H1 (cell line): ENCODE results near the gene SPEM3. TPM values are rescaled to one million over a fixed set of nuclear protein-coding genes. Genes with fewer than 3 reads are reported as not detected.

Experiments used
- CTCF ChIA-PET: fragments of 300-600 bp; sonication (Branson Sonifier 250); formaldehyde crosslinking; loops from one replicate; lab custom pipeline; 2021; ENCODE audit not compliant: partially characterized antibody; lab: Charles Lee
- POLR2A ChIA-PET: fragments of 300-600 bp; sonication (Branson Sonifier 250); formaldehyde crosslinking; loops from one replicate; lab custom pipeline; 2021; ENCODE audit warnings: inconsistent platforms; ENCODE audit not compliant: partially characterized antibody; lab: Charles Lee
- DNase-seq, 2 experiments: peaks; one replicate each; pipeline versions ENCODE4 v3.0.0 to v3.0.0-alpha.2; 2010 to 2022; ENCODE audit warnings: low spot score in 2 of 2, low read depth in 1 of 2, mixed read lengths in 1 of 2
- FAIRE-seq: peaks from 2 replicates; lab custom pipeline; 2011; peaks lifted over from hg19 to GRCh38; lab: Jason Lieb, UNC
- H2AFZ ChIP-seq: 2 replicates; pipeline ENCODE4 v1.8.1; 2012; ENCODE audit warnings: low read length, inconsistent platforms
- H2AK5ac ChIP-seq: 2 replicates; pipeline ENCODE4 v1.6.1; 2013; ENCODE audit warnings: low read depth, low read length
- H2BK120ac ChIP-seq: replicated peaks from 2 replicates; pipeline ENCODE3; 2013; ENCODE audit warnings: low read depth, low read length, inconsistent platforms
- H2BK12ac ChIP-seq: 2 replicates; pipeline ENCODE4 v1.6.1; 2013; ENCODE audit warnings: low read depth, low read length
- H2BK15ac ChIP-seq: 2 replicates; pipeline ENCODE4 v1.6.1; 2013; ENCODE audit warnings: low read length
- H2BK20ac ChIP-seq: 2 replicates; pipeline ENCODE4 v1.6.1; 2013; ENCODE audit warnings: low read length
- H2BK5ac ChIP-seq: 2 replicates; pipeline ENCODE4 v1.6.1; 2013; ENCODE audit warnings: low read depth, low read length
- H3K14ac ChIP-seq: 2 replicates; pipeline ENCODE4 v1.6.1; 2013; ENCODE audit warnings: inconsistent platforms; ENCODE audit not compliant: insufficient read length
- H3K18ac ChIP-seq: 2 replicates; pipeline ENCODE4 v1.6.1; 2013; ENCODE audit warnings: low read length; ENCODE audit errors: extremely low read depth
- H3K23ac ChIP-seq: 2 replicates; pipeline ENCODE4 v1.6.1; 2013; ENCODE audit warnings: inconsistent platforms; ENCODE audit not compliant: insufficient read length
- H3K23me2 ChIP-seq: 2 replicates; pipeline ENCODE4 v1.6.1; 2013; ENCODE audit warnings: low read depth, low read length
- H3K27ac ChIP-seq: 2 replicates; pipeline ENCODE4 v1.6.1; 2011; ENCODE audit warnings: low read depth, low read length, inconsistent platforms
- H3K27me3 ChIP-seq, 4 experiments: replicated peaks in 1 of 4; 1 replicate in 1 of 4; 2 replicates in 3 of 4; pipeline versions ENCODE4 v1.6.1 to v1.8.1; 2011 to 2013; ENCODE audit warnings: low read length in 3 of 4, mild to moderate bottlenecking in 3 of 4, inconsistent platforms in 2 of 4, mixed read lengths in 2 of 4, moderate library complexity in 1 of 4; ENCODE audit not compliant: control insufficient read depth in 3 of 4, insufficient read depth in 3 of 4; ENCODE audit errors: extremely low read depth in 1 of 4
- H3K36me3 ChIP-seq, 4 experiments: 2 replicates each; pipeline versions ENCODE4 v1.6.1 to v1.8.1; 2011 to 2013; ENCODE audit warnings: mild to moderate bottlenecking in 4 of 4, low read length in 3 of 4, moderate library complexity in 2 of 4, control low read depth in 1 of 4, inconsistent platforms in 1 of 4; ENCODE audit not compliant: insufficient read depth in 4 of 4, control insufficient read depth in 2 of 4
- H3K4ac ChIP-seq: replicated peaks from 2 replicates; pipeline ENCODE3; 2013; ENCODE audit warnings: low read length, low read depth, mixed read lengths, inconsistent platforms; ENCODE audit not compliant: insufficient read length
- H3K4me1 ChIP-seq, 4 experiments: replicated peaks in 1 of 4; 1 replicate in 1 of 4; 2 replicates in 3 of 4; pipeline versions ENCODE4 v1.6.1 to v1.8.1; 2011 to 2013; ENCODE audit warnings: low read length in 3 of 4, inconsistent platforms in 2 of 4, mixed read lengths in 1 of 4; ENCODE audit not compliant: insufficient read depth in 4 of 4, control insufficient read depth in 3 of 4
- H3K4me2 ChIP-seq, 2 experiments: 2 replicates each; pipeline versions ENCODE4 v1.6.1 to v1.8.1; 2011 to 2013; ENCODE audit warnings: low read depth in 2 of 2, low read length in 2 of 2, control low read depth in 1 of 2, inconsistent platforms in 1 of 2, mild to moderate bottlenecking in 1 of 2; ENCODE audit not compliant: insufficient read depth in 1 of 2
- H3K4me3 ChIP-seq, 4 experiments: fragments of 200-600, 300-600 bp in 1 of 4; sonication (generic), shearing (Covaris generic), sonication (Bioruptor Twin) in 1 of 4; 2 replicates each; pipeline versions ENCODE4 v1.5.1 to v1.8.1; 2011 to 2016; ENCODE audit warnings: low read length in 4 of 4, low read depth in 3 of 4, control low read depth in 2 of 4, inconsistent platforms in 2 of 4, mild to moderate bottlenecking in 2 of 4, mixed read lengths in 1 of 4, moderate library complexity in 1 of 4; ENCODE audit not compliant: insufficient read depth in 2 of 4; ENCODE audit errors: extremely low read depth in 1 of 4
- H3K56ac ChIP-seq: replicated peaks from 2 replicates; pipeline ENCODE3; 2013; ENCODE audit warnings: low read depth, mild to moderate bottlenecking, mixed read lengths, low read length, inconsistent platforms; ENCODE audit not compliant: insufficient read length
- H3K79me1 ChIP-seq: 2 replicates; pipeline ENCODE4 v1.6.1; 2013; ENCODE audit warnings: low read depth, low read length, control low read depth
- H3K79me2 ChIP-seq, 2 experiments: 2 replicates each; pipeline versions ENCODE4 v1.6.1 to v1.8.1; 2012 to 2013; ENCODE audit warnings: low read length in 2 of 2, mild to moderate bottlenecking in 2 of 2, inconsistent platforms in 1 of 2; ENCODE audit not compliant: insufficient read depth in 2 of 2, control insufficient read depth in 1 of 2
- H3K9ac ChIP-seq, 4 experiments: replicated peaks in 1 of 4; 1 replicate in 1 of 4; 2 replicates in 3 of 4; pipeline versions ENCODE4 v1.6.1 to v1.8.1; 2011 to 2013; ENCODE audit warnings: low read depth in 3 of 4, low read length in 3 of 4, control low read depth in 2 of 4, mild to moderate bottlenecking in 2 of 4, moderate library complexity in 2 of 4, inconsistent platforms in 1 of 4; ENCODE audit errors: extremely low read depth in 1 of 4
- H3K9me3 ChIP-seq, 2 experiments: 2 replicates each; pipeline versions ENCODE4 v1.6.1 to v1.8.1; 2012 to 2013; ENCODE audit warnings: mild to moderate bottlenecking in 2 of 2, moderate library complexity in 2 of 2, control low read depth in 1 of 2, inconsistent platforms in 1 of 2, low read depth in 1 of 2, low read length in 1 of 2, mixed read lengths in 1 of 2; ENCODE audit not compliant: insufficient read depth in 2 of 2
- H4K20me1 ChIP-seq, 2 experiments: replicated peaks in 1 of 2; 2 replicates each; pipeline versions ENCODE3 to v1.8.1; 2011 to 2013; ENCODE audit warnings: inconsistent platforms in 2 of 2, low read length in 2 of 2, mild to moderate bottlenecking in 1 of 2; ENCODE audit not compliant: insufficient read depth in 2 of 2, control insufficient read depth in 1 of 2
- H4K5ac ChIP-seq: 2 replicates; pipeline ENCODE4 v1.6.1; 2013; ENCODE audit warnings: low read length, low read depth, mixed read lengths, inconsistent platforms; ENCODE audit not compliant: insufficient read length
- H4K8ac ChIP-seq: 2 replicates; pipeline ENCODE4 v1.8.0; 2013; ENCODE audit warnings: mild to moderate bottlenecking, moderate library complexity, low read length, inconsistent platforms; ENCODE audit not compliant: insufficient read depth; ENCODE audit errors: extremely low read depth
- H4K91ac ChIP-seq: replicated peaks from 2 replicates; pipeline ENCODE3; 2013; ENCODE audit warnings: low read length, mixed read lengths, inconsistent platforms; ENCODE audit not compliant: insufficient read length
- CHD1 ChIP-seq: IDR thresholded peaks from 2 replicates; pipeline ENCODE4 v1.6.1; 2012; ENCODE audit warnings: low read depth, low read length, improper control_type of control experiment
- FOSL1 ChIP-seq: IDR thresholded peaks from 2 replicates; pipeline ENCODE4 v1.6.1; 2011; ENCODE audit warnings: mild to moderate bottlenecking, low read depth, low read length, moderate library complexity; ENCODE audit not compliant: insufficient read depth
- KDM5A ChIP-seq: fragments of 200-600 bp; IDR thresholded peaks from 2 replicates; pipeline ENCODE4 v1.7.1; 2012; ENCODE audit warnings: mild to moderate bottlenecking, low read length, inconsistent platforms, mixed read lengths
- WGBS, 2 experiments: shearing (Covaris generic) in 1 of 2; methylation state at CpG; one replicate each; pipeline versions ENCODE4 v1.1.6 to v1.1.7; 2013 to 2015; ENCODE audit warnings: low lambda C conversion rate in 2 of 2, mixed read lengths in 2 of 2, inconsistent platforms in 1 of 2, low coverage in 1 of 2, missing lambda C conversion rate in 1 of 2; ENCODE audit not compliant: insufficient replicate concordance in 2 of 2, insufficient coverage in 1 of 2, insufficient read length in 1 of 2; ENCODE audit errors: extremely low coverage in 1 of 2, missing lambda C conversion rate in 1 of 2; 5-methylcytosine and 5-hydroxymethylcytosine counted together
- polyA plus RNA-seq, 7 experiments: library from polyadenylated mRNA; depleted of rRNA in 3 of 7; stranded (reverse) in 5 of 7; unstranded in 2 of 7; fragments of >200 nt in 5 of 7; fragments of 200-250 nt in 2 of 7; gene quantifications; 1 replicate in 5 of 7; 2 replicates in 1 of 7; 4 replicates in 1 of 7; pipeline versions ENCODE4 v1.2.1 to v1.2.3, GENCODE V29; 2011 to 2013; ENCODE audit warnings: missing spikeins in 2 of 7, mixed read lengths in 2 of 7
- total RNA-seq: library from RNA; stranded (reverse); fragmentation: NEBNext Ultra II Directional; extraction: Animal tissue kit (Norgen Biotek cat#: 25700); gene quantifications from 2 replicates; pipeline ENCODE4 v1.2.1, GENCODE V29; 2021

Gene SPEM3
- total and polyA plus RNA-seq, 2 of the 8 experiments (the other 6 are each of a cell fraction or from before 2014, with no cell fraction given): 0.02 TPM; not detected in 1

DNA sequence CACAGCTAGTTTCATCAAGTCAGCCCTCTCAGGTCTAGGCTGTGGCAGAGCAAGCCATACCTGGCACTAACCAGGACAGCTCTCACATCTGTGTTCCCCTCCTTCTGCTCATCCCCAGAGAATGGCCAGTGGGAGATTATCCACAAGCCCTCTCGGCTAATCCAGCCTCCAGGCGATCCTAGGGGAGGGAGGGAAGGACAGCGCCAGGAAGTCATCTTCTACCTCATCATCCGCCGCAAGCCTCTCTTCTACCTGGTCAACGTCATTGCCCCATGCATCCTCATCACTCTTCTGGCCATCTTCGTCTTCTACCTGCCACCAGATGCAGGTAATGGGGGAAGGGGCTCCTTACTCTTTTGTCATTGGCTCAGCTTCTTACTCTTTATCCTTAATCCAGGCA, 19.8 kb downstream of the SPEM3 start:
- ChIA-PET CTCF (interaction anchor here (0.6 to 1.3 kb wide), 4 partner anchors 8 to 208 kb away, joined by 3 to 4 read pairs (median 3); no protein-coding TSS in a partner anchor), POLR2A (interaction anchor here (1.0 to 15.5 kb wide), 2 partner anchors 9 to 33 kb away, joined by 3 to 339 read pairs; partner anchors contain the start of genes FGF11, POLR2A, SLC35G6 and ZBTB4)
- Histone ChIP-seq H3K18ac (no peak overlapping the region), H2BK12ac (no peak overlapping the region), H3K27ac (no peak overlapping the region), H3K4me3 (no peak overlapping the region), H3K79me2 (no peaks in the 10 kb centered on the region), H3K79me1 (no peaks in the 10 kb centered on the region), H3K4me2 (no peak overlapping the region), H2BK5ac (no peak overlapping the region), H3K23ac (no peak overlapping the region), H4K91ac (no peak overlapping the region), H4K5ac (no peak overlapping the region), H3K27me3 (peaks cover 0 to 7% (median 5%) of the 10 kb centered on the region in 4 experiments; a peak in 6 of 7 replicates), H2BK120ac (no peak overlapping the region), H3K23me2 (peaks cover 6% of the 10 kb centered on the region; the same call in 1 of the 2 replicates), H3K56ac (no peak overlapping the region), H3K14ac (no peak overlapping the region), H2AFZ (no peak overlapping the region), H3K36me3 (no peaks in the 10 kb centered on the region; a peak in 1 of 8 replicates), H2BK20ac (no peak overlapping the region), H4K20me1 (no peaks in the 10 kb centered on the region), H3K4ac (no peak overlapping the region), H2AK5ac (no peak overlapping the region), H3K4me1 (peaks cover 3 to 8% (median 6%) of the 10 kb centered on the region in 4 experiments; a peak in 6 of 7 replicates), H3K9me3 (no peaks in the 10 kb centered on the region), H2BK15ac (no peak overlapping the region), H3K9ac (no peak overlapping the region), H4K8ac (no peak overlapping the region)
- TF ChIP-seq CHD1 (no peak), KDM5A (no peak), FOSL1 (no peak)
- FAIRE-seq: no peak
- DNase-seq: no peak
- WGBS, 2 experiments: 93% methylated on average over 7 of the region's 7 CpGs; no CpG with 5 or more reads in 1 of the 2 experiments
